K562 (cell line): ENCODE measurements around the gene KCNE2. TPM values are rescaled to one million over a fixed set of nuclear protein-coding genes. Genes with fewer than 3 reads are reported as not detected.

Experiments
- polyA plus RNA-seq, 8 experiments: library from polyadenylated mRNA; depleted of rRNA in 4 of 8; stranded (reverse) in 5 of 8; unstranded in 3 of 8; fragments of >200 nt; fragmentation: Nextera tagmentation in 2 of 8; fragmentation: Illumina TruSeq in 1 of 8; extraction: Ambion mirVana in 2 of 8; extraction: Trizol in 1 of 8; gene quantifications; 2 replicates each; pipeline versions ENCODE4 v1.2.1 to v1.2.3, GENCODE V29; 2011 to 2014; ENCODE audit warnings: inconsistent platforms in 1 of 8, missing spikeins in 1 of 8
- total RNA-seq, 7 experiments: library from RNA; depleted of rRNA in 6 of 7; stranded (reverse); fragments of >200 nt in 6 of 7; fragmentation: Illumina TruSeq in 2 of 7; extraction: Trizol in 2 of 7; gene quantifications; 2 replicates each; pipeline versions ENCODE4 v1.2.1 to v1.2.3, GENCODE V29; 2011 to 2021; ENCODE audit warnings: low replicate concordance in 1 of 7

The KCNE2 gene
- total and polyA plus RNA-seq, 9 of the 15 experiments (the other 6 are each of a cell fraction or from before 2014, with no cell fraction given) = not detected

Other genes starting within 250 kb of the KCNE2 start
- gene SMIM11, start 11.5 kb downstream of the KCNE2 start, total RNA-seq (2014; rRNA removed) = 11.9 and 39.6 TPM in 2 replicates
- gene SMIM11, start 11.5 kb downstream of the KCNE2 start, total RNA-seq (2014; rRNA removed; fragmentation: Illumina TruSeq; extraction: Trizol) = 17.7 and 28.5 TPM in 2 replicates
- gene SMIM11, start 11.5 kb downstream of the KCNE2 start, total RNA-seq (2015; rRNA removed; fragmentation: Illumina TruSeq; extraction: Trizol) = 12.2 and 14.1 TPM in 2 replicates
- gene SMIM11, start 11.5 kb downstream of the KCNE2 start, total RNA-seq (2021) = 3.9 and 29.5 TPM in 2 replicates
- 6.1 and 9.2 TPM in 2 replicates for gene SMIM11, start 11.5 kb downstream of the KCNE2 start, polyA plus RNA-seq (2011; rRNA removed)
- gene SMIM11, start 11.5 kb downstream of the KCNE2 start, polyA plus RNA-seq (2014; fragmentation: Illumina TruSeq; extraction: Trizol) = 39.8 and 42.6 TPM in 2 replicates
- gene SMIM11, start 11.5 kb downstream of the KCNE2 start, polyA plus RNA-seq (2014; fragmentation: Nextera tagmentation; extraction: Ambion mirVana) = 100 to 1,000 TPM in 1 of 2 experiments, 10 to 100 TPM in 1; 86.3 to 113 TPM
- gene SMIM11, start 11.5 kb downstream of the KCNE2 start, polyA plus RNA-seq (2014; rRNA removed) = 25.5 and 50.4 TPM in 2 replicates
- not detected in 2 replicates for gene SMIM34, start 59.9 kb downstream of the KCNE2 start, total RNA-seq (2014; rRNA removed)
- not detected in 2 replicates for gene SMIM34, start 59.9 kb downstream of the KCNE2 start, total RNA-seq (2014; rRNA removed; fragmentation: Illumina TruSeq; extraction: Trizol)
- gene SMIM34, start 59.9 kb downstream of the KCNE2 start, total RNA-seq (2015; rRNA removed; fragmentation: Illumina TruSeq; extraction: Trizol) = not detected in 2 replicates
- not detected in 2 replicates for gene SMIM34, start 59.9 kb downstream of the KCNE2 start, total RNA-seq (2021)
- gene SMIM34, start 59.9 kb downstream of the KCNE2 start, polyA plus RNA-seq (2011; rRNA removed) = not detected in 2 replicates
- not detected in 2 replicates for gene SMIM34, start 59.9 kb downstream of the KCNE2 start, polyA plus RNA-seq (2014; fragmentation: Illumina TruSeq; extraction: Trizol)
- not detected for gene SMIM34, start 59.9 kb downstream of the KCNE2 start, polyA plus RNA-seq (2014; fragmentation: Nextera tagmentation; extraction: Ambion mirVana)
- gene SMIM34, start 59.9 kb downstream of the KCNE2 start, polyA plus RNA-seq (2014; rRNA removed) = not detected in 2 replicates
- gene KCNE1, start 148.2 kb downstream of the KCNE2 start, total RNA-seq (2014; rRNA removed) = 0.12 TPM in 1 of 2 replicates, not detected in the other
- gene KCNE1, start 148.2 kb downstream of the KCNE2 start, total RNA-seq (2014; rRNA removed; fragmentation: Illumina TruSeq; extraction: Trizol) = 0.16 and 0.22 TPM in 2 replicates
- gene KCNE1, start 148.2 kb downstream of the KCNE2 start, total RNA-seq (2015; rRNA removed; fragmentation: Illumina TruSeq; extraction: Trizol) = 0.07 and 0.11 TPM in 2 replicates
- gene KCNE1, start 148.2 kb downstream of the KCNE2 start, total RNA-seq (2021) = 0.16 and 0.34 TPM in 2 replicates
- gene KCNE1, start 148.2 kb downstream of the KCNE2 start, polyA plus RNA-seq (2011; rRNA removed) = 0.09 and 0.22 TPM in 2 replicates
- gene KCNE1, start 148.2 kb downstream of the KCNE2 start, polyA plus RNA-seq (2014; fragmentation: Illumina TruSeq; extraction: Trizol) = 0.07 and 0.08 TPM in 2 replicates
- not detected for gene KCNE1, start 148.2 kb downstream of the KCNE2 start, polyA plus RNA-seq (2014; fragmentation: Nextera tagmentation; extraction: Ambion mirVana)
- 0.05 TPM in 1 of 2 replicates, not detected in the other for gene KCNE1, start 148.2 kb downstream of the KCNE2 start, polyA plus RNA-seq (2014; rRNA removed)